GM19328 (cell line): Measurements from ENCODE around the gene CHST14.
"Not testable (repeated sequence)": the region's sequence is repeated elsewhere in the genome, so short reads cannot be mapped to it uniquely, and the experiment has no call there.

Experiments
- ATAC-seq: cut with Tn5 transposase; IDR thresholded peaks from one replicate; pipeline ENCODE4 v1.9.1; 2021; ENCODE audit warnings: mild to moderate bottlenecking, moderate library complexity; ENCODE audit not compliant: unreplicated experiment

Gene CHST14

DNA sequence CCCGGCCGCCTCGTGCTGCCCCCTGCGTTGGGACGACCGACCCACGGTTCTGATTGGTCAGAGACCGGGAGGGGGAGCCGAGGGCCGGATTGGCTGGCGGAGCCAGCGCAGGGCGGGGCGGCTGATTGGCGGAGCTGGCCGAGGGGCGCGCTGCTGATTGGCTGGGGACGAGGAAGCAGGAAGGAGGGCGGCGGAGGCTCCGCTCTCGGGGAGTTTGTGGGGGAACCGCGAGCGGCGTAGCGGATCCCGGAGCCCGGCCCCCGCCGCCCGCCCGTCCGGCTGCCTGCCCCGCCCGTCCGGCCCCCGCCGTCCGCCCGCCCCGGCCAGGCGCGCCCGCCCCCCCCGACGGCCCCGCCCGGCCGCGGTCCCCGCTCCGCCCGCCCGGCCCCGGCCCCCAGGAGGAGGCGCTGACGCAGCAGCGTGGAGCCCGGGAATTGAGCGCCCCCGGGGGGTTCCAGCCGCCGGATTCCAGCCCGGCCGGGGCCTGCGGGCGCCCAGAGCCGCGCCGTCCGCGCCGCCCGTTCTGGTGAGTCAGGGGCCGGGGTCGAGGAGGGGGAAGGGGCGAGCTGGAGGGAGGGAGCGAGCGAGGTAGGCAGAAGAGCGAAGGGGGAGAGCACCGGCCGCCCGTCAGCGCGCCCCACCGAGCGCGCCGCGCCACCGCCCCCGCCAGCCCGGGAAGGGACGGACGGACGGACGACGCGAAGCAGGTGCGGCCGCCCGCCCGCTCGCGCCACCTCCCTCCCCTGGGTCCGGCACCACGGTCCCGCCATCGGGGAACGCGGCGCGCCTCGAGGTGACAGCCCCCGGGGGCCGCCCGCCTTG, 29.8 kb upstream of the CHST14 start, which contains the start of gene BAHD1:
Gene BAHD1, plus strand, starts transcription at position 211 of the 822 bp plus-strand sequence. CDS start 17,512 bp downstream, outside the sequence.
- peak; percentile 92 for ATAC-seq

DNA sequence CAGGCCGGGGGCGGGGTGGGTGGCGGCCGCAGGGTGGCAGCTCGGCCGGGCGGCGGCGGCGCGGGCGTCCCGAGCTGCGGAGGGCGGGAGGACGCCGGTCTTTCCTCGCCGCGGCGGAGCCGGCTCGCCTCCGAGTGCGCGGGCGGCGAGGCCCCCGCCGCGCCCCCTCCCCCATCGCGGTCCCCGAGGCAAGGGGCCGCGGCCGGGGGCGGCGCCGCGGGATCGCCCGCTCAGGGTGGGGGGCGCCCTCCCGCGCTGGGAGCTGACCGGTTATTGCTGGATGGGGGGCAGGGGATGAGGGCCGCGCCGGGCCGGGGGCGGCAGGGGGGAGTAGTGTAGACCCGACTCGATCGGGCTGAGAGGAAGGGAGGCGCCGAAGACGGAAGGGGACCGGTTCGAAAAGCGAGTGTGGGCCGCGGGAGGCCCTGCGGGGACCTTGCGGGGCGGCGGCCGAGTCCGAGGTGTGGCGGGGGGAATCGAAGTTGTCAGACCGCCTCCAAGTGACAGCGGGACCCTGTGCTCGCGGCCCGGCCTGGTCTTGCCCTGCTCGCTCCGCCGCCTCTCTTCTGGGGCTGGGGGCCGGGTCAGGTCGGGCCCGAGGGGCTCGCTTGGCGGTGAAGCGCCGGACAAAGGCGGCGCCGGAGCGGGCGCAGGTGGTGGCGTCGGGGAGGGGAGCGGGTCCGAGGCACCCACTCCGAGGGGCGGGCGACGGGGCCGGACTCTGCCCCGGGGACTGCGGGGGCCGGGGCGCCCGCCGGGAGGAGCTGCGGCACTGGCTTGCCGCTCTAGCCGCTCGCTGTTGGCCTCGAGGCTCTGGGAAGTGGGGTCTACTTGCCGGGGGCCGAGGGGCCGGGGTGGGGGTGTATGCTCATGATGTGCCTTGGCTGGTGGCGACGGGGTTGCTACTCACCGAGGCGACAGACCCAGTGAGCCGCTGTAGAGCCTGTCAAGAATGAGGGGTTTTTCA, 28.9 kb upstream of the CHST14 start:
- peak; percentile 6 for ATAC-seq

GRCh38 chr15:40443255-40443654, 27.5 kb upstream of the CHST14 start:
- no peak for ATAC-seq

DNA sequence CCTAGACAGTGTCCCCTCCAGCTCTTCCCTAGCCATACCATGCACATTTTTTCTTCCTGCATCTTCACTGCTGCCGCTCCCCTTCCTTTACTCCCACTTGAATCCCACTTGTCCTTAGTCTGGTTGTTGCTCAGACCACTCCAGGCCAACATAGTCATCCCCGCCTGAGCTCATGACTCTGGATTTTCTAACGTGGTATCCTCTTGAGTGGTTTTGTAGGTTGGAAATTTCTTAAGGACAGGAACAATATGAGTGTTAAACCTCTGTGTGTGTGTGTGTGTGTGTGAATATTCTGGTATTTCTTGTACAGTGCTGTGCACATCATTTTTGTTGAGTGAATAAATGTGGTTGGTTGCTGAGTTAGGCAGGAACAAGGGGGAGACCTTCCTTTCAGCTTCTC, 26.9 kb upstream of the CHST14 start:
- ATAC-seq: no peak

- no peak for ATAC-seq
Measured at GRCh38 chr15:40444736-40445135, 26.0 kb upstream of the CHST14 start.

GRCh38 chr15:40445421-40445922, 25.3 kb upstream of the CHST14 start:
- no peak for ATAC-seq

DNA sequence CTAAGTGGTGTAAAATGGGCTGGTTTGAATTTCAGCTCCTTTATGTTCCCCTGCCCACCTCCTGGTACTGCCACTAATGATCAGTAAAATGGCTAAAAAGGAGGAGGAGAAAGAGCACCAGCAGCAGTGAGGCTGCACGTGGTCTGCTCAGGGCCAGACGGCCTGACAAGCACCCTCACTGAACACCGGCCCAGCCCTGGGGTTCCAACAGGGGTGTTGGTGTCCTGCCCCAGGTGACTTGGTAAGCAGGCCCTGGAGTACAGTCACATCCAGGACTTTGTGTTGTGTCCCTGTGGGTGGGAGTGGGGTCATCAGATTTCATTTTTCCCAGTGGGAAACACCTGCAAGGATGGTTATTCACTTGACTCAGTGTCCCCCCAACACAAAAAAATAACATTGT, 24.6 kb upstream of the CHST14 start:
- no peak for ATAC-seq

- ATAC-seq: no peak
Measured at GRCh38 chr15:40448354-40448753, 22.4 kb upstream of the CHST14 start.

- no peak for ATAC-seq
Measured at GRCh38 chr15:40449275-40449674, 21.5 kb upstream of the CHST14 start.

- no peak for ATAC-seq
Measured at GRCh38 chr15:40450047-40450446, 20.7 kb upstream of the CHST14 start.

GRCh38 chr15:40451527-40452158, 19.1 kb upstream of the CHST14 start:
- ATAC-seq: no peak

- no peak for ATAC-seq
Measured at GRCh38 chr15:40452296-40453090, 18.3 kb upstream of the CHST14 start.

- ATAC-seq: not testable (repeated sequence)
Measured at GRCh38 chr15:40453941-40454340, 16.8 kb upstream of the CHST14 start.

DNA sequence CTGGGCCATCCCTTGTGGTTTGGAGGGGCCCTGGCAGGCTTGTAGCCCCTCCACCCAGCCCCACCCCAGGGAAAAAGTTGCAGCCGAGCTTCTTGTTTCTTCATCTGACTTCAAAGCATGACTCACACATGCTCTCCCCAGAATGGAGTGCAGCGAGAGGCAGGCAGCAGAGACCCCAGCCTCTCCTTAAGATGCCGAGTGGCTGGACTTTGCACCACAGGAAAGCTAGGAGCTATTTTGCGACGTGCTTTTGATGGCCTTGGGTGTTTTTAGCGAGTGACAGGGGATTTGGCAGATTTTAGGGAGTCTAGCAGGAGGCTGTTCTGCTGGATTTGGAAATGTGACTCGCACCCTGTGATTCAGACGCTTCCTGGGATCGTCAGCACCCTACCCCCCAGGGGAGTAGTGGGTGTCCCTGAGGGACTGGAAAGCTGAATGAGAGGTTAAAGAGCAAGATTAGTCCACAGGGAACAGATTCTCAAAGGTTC, 15.8 kb upstream of the CHST14 start:
- no peak for ATAC-seq

- no peak for ATAC-seq
Measured at GRCh38 chr15:40456299-40456712, 14.5 kb upstream of the CHST14 start.

DNA sequence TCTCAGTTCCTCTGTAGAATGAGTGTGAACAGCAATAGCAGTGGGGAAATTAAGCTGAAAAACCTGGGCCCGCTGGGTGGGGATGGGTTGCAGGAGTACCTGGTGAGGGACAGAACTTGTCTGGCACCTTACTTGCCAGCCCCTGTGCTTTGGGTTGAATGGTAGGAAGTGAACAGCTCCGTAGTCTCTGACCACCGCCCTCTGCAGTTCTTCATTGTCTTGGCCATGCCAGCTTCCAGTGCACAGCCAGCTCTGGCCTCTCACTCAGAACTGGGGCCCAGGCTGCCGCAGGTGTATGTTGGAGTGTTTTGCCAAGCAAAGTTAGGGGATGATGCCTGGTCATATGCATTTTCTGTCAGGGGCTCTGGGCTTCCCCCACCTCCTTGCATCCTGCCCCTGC, 14.0 kb upstream of the CHST14 start:
- ATAC-seq: no peak

GRCh38 chr15:40458495-40459371, 12.1 kb upstream of the CHST14 start:
- no peak for ATAC-seq

- no peak for ATAC-seq
Measured at GRCh38 chr15:40459391-40460015, 11.3 kb upstream of the CHST14 start.

DNA sequence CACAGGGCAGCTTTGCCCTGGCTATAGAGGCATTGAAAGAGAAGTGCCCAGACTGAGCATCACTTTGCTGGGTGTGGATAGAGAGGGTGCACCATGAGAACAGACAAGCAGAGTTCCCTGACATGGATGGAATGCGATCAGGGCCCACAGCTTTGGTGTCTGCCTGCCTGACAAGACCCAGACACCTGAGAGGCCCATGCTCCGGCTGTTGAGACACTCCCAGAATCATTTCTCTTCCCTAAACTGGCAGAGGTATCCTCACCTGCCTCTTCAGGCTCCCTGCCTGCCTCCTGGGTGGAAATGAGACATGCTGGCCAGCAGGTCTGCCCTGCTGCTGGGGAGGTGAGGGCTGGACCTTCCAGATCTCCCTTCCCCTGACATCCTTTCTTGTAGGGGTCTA, 10.4 kb upstream of the CHST14 start:
- ATAC-seq: no peak
